SU-DHL-6 (cell line): ENCODE measurements around the gene ITGAE.

Source experiments
- EZH2phosphoT487 ChIP-seq: fragments of 200-600 bp; sonication (generic), shearing (Covaris generic); conservative IDR thresholded peaks from 2 replicates; pipeline ENCODE4 v1.6.1; 2018; ENCODE audit warnings: mild to moderate bottlenecking, antibody characterized with exemption, low read length, moderate library complexity, mixed read lengths
- TF ChIP-seq, protein P1 (sequence below): fragments of 200-600 bp; sonication (generic); IDR thresholded peaks from one replicate; pipeline ENCODE4 v1.5.1; 2017; ENCODE audit warnings: antibody characterized with exemption, mild to moderate bottlenecking, low read length, moderate library complexity; ENCODE audit not compliant: insufficient read depth, poor library complexity, severe bottlenecking

GRCh38 chr17:3724378-3725077 is 76.5 kb downstream of the ITGAE start:
- TF ChIP-seq, protein P1, sequence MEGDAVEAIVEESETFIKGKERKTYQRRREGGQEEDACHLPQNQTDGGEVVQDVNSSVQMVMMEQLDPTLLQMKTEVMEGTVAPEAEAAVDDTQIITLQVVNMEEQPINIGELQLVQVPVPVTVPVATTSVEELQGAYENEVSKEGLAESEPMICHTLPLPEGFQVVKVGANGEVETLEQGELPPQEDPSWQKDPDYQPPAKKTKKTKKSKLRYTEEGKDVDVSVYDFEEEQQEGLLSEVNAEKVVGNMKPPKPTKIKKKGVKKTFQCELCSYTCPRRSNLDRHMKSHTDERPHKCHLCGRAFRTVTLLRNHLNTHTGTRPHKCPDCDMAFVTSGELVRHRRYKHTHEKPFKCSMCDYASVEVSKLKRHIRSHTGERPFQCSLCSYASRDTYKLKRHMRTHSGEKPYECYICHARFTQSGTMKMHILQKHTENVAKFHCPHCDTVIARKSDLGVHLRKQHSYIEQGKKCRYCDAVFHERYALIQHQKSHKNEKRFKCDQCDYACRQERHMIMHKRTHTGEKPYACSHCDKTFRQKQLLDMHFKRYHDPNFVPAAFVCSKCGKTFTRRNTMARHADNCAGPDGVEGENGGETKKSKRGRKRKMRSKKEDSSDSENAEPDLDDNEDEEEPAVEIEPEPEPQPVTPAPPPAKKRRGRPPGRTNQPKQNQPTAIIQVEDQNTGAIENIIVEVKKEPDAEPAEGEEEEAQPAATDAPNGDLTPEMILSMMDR, result no peak
- TF ChIP-seq EZH2phosphoT487, result no peak
